K562 (cell line): ENCODE data around the gene TMC1. TPM values are rescaled to one million over a fixed set of nuclear protein-coding genes. Genes with fewer than 3 reads are reported as not detected.

ENCODE experiments used
- ATAC-seq: fragments of 200-7000 bp; cut with Tn5 transposase; 3 replicates; pipeline ENCODE4 v1.9.1; 2020; ENCODE audit warnings: moderate library complexity
- BruUV-seq: library from RNA; stranded (reverse); fragments of 400-500 nt; replicated peaks from 2 replicates; lab custom pipeline; 2021; lab: Mats Ljungman, UMichigan
- CTCF ChIA-PET: fragments of 300-600 bp; formaldehyde crosslinking; extraction: SDS; loops from one replicate; lab custom pipeline; 2021; ENCODE audit warnings: low intra/inter-chr PET ratio; lab: Yijun Ruan, JAX
- POLR2A ChIA-PET: fragments of 300-600, 350-650 bp; sonication (Branson Sonifier 250); formaldehyde crosslinking; extraction: SDS; loops from one replicate; lab custom pipeline; 2021; ENCODE audit warnings: antibody characterized with exemption, inconsistent platforms; lab: Yijun Ruan, JAX
- DNase-seq, 4 experiments: peaks; one replicate each; pipeline versions ENCODE4 v3.0.0 to v3.0.0-alpha.2; 2011 to 2018; ENCODE audit warnings: low spot score in 3 of 4, mixed read lengths in 3 of 4; ENCODE audit errors: extremely low read depth in 1 of 4
- FAIRE-seq: peaks from 2 replicates; lab custom pipeline; 2011; peaks lifted over from hg19 to GRCh38; lab: Jason Lieb, UNC
- H2AFZ ChIP-seq: 2 replicates; pipeline ENCODE4 v1.6.0; 2011; ENCODE audit warnings: low read depth, low read length, control low read depth, inconsistent platforms
- H3K27ac ChIP-seq: fragments of 200-600 bp; 3 replicates; pipeline ENCODE4 v1.8.0; 2011; ENCODE audit warnings: low read depth, mild to moderate bottlenecking, control low read depth, inconsistent platforms, low read length, moderate library complexity, mixed read lengths; ENCODE audit errors: extremely low read depth
- H3K27me3 ChIP-seq, 2 experiments: fragments of 300-600 bp in 1 of 2; 2 replicates in 1 of 2; 3 replicates in 1 of 2; pipeline versions ENCODE4 v1.6.0 to v1.8.0; 2011; ENCODE audit warnings: inconsistent platforms in 2 of 2, low read length in 2 of 2, mild to moderate bottlenecking in 1 of 2, mixed read lengths in 1 of 2, moderate library complexity in 1 of 2; ENCODE audit not compliant: control insufficient read depth in 2 of 2, insufficient read depth in 2 of 2
- H3K36me3 ChIP-seq: fragments of 300-600 bp; 3 replicates; pipeline ENCODE4 v1.8.0; 2011; ENCODE audit warnings: mild to moderate bottlenecking, low read length, inconsistent platforms; ENCODE audit not compliant: control insufficient read depth, insufficient read depth
- H3K4me1 ChIP-seq, 2 experiments: fragments of 200-600 bp in 1 of 2; replicated peaks in 1 of 2; 2 replicates in 1 of 2; 3 replicates in 1 of 2; pipeline versions ENCODE4 v1.5.1 to v1.8.0; 2011; ENCODE audit warnings: inconsistent platforms in 2 of 2, low read length in 2 of 2, mild to moderate bottlenecking in 1 of 2, mixed read lengths in 1 of 2, moderate library complexity in 1 of 2; ENCODE audit not compliant: control insufficient read depth in 2 of 2, insufficient read depth in 2 of 2
- H3K4me2 ChIP-seq: 2 replicates; pipeline ENCODE4 v1.6.1; 2011; ENCODE audit warnings: low read length, control low read depth, inconsistent platforms, mixed read lengths; ENCODE audit not compliant: insufficient read depth
- H3K4me3 ChIP-seq: fragments of 200-600 bp; sonication (generic), shearing (Covaris generic); 2 replicates; pipeline ENCODE4 v1.5.1; 2016; ENCODE audit warnings: control low read depth, inconsistent platforms
- H3K79me2 ChIP-seq: fragments of 200-600 bp; 3 replicates; pipeline ENCODE4 v1.8.0; 2011; ENCODE audit warnings: low read length, inconsistent platforms; ENCODE audit not compliant: control insufficient read depth, insufficient read depth
- H3K9ac ChIP-seq, 2 experiments: 2 replicates each; pipeline versions ENCODE4 v1.6.0 to v1.6.1; 2011; ENCODE audit warnings: low read depth in 2 of 2, low read length in 2 of 2, control low read depth in 1 of 2, inconsistent platforms in 1 of 2, mild to moderate bottlenecking in 1 of 2, mixed read lengths in 1 of 2; ENCODE audit not compliant: insufficient read depth in 1 of 2
- H3K9me1 ChIP-seq: one replicate; pipeline ENCODE4 v1.6.0; 2011; ENCODE audit warnings: inconsistent platforms, mild to moderate bottlenecking, low read length, moderate library complexity; ENCODE audit not compliant: control insufficient read depth, insufficient read depth
- H3K9me3 ChIP-seq: replicated peaks from 2 replicates; pipeline ENCODE4 v1.5.1; 2011; ENCODE audit warnings: low read depth, low read length, inconsistent platforms; ENCODE audit not compliant: control insufficient read depth, insufficient read depth
- H4K20me1 ChIP-seq: replicated peaks from 2 replicates; pipeline ENCODE4 v1.6.1; 2011; ENCODE audit warnings: low read length, inconsistent platforms, mixed read lengths; ENCODE audit not compliant: control insufficient read depth, insufficient read depth
- CCAR2 ChIP-seq: fragments of 200-400 bp; formaldehyde crosslinking; IDR thresholded peaks from 2 replicates; pipeline ENCODE4 v1.6.1; 2017; ENCODE audit warnings: mild to moderate bottlenecking, low read depth, low read length
- HDAC8 ChIP-seq: fragments of 450-650 bp; IDR thresholded peaks from 2 replicates; pipeline ENCODE4 v1.6.1; 2016; ENCODE audit warnings: mild to moderate bottlenecking, missing genetic modification characterization, moderate library complexity, missing compliant biosample characterization
- MYBL2 ChIP-seq, 2 experiments: fragments of 450-650 bp in 1 of 2; sonication (generic) in 1 of 2; formaldehyde crosslinking in 1 of 2; IDR thresholded peaks; 2 replicates each; pipeline versions ENCODE4 v1.6.1 to v1.8.1; 2017 to 2022; ENCODE audit warnings: borderline replicate concordance in 1 of 2, inconsistent platforms in 1 of 2, low read depth in 1 of 2, mild to moderate bottlenecking in 1 of 2, missing genetic modification reagents in 1 of 2, moderate library complexity in 1 of 2
- RAD21 ChIP-seq, 2 experiments: fragments of 250-450 bp in 1 of 2; fragments of 450-650 bp in 1 of 2; sonication (Bioruptor Pico) in 1 of 2; formaldehyde crosslinking in 1 of 2; IDR thresholded peaks in 1 of 2; conservative IDR thresholded peaks in 1 of 2; 2 replicates each; pipeline versions ENCODE4 v1.4.0 to v1.8.0; 2020 to 2022; ENCODE audit warnings: mild to moderate bottlenecking in 2 of 2, moderate library complexity in 1 of 2
- SMARCA5 ChIP-seq: fragments of 450-650 bp; IDR thresholded peaks from 2 replicates; pipeline ENCODE4 v1.6.1; 2016
- SMC3 ChIP-seq: conservative IDR thresholded peaks from 2 replicates; pipeline ENCODE4 v1.6.1; 2011; ENCODE audit warnings: low read depth, low read length, improper control_type of control experiment; ENCODE audit not compliant: insufficient read depth
- WGBS: fragments of 100-300 bp; shearing (Covaris generic); methylation state at CpG from one replicate; pipeline ENCODE4 v1.1.6; 2016; ENCODE audit warnings: low coverage, mixed read lengths; ENCODE audit not compliant: insufficient coverage; ENCODE audit errors: missing lambda C conversion rate; 5-methylcytosine and 5-hydroxymethylcytosine counted together
- in situ Hi-C: fragments of 300-500 bp; cut with MboI; formaldehyde crosslinking; loops from 4 replicates; pipeline ENCODE4 v1.15.0; 2018; ENCODE audit warnings: inconsistent platforms, mixed read lengths
- intact Hi-C: fragments of 100-400 bp; cut with micrococcal nuclease; formaldehyde crosslinking; loops from 2 replicates; pipeline ENCODE4 v1.14.2; 2022
- polyA plus RNA-seq, 8 experiments: library from polyadenylated mRNA; depleted of rRNA in 4 of 8; stranded (reverse) in 5 of 8; unstranded in 3 of 8; fragments of >200 nt; fragmentation: Nextera tagmentation in 2 of 8; fragmentation: Illumina TruSeq in 1 of 8; extraction: Ambion mirVana in 2 of 8; extraction: Trizol in 1 of 8; gene quantifications; 2 replicates each; pipeline versions ENCODE4 v1.2.1 to v1.2.3, GENCODE V29; 2011 to 2014; ENCODE audit warnings: inconsistent platforms in 1 of 8, missing spikeins in 1 of 8
- total RNA-seq, 7 experiments: library from RNA; depleted of rRNA in 6 of 7; stranded (reverse); fragments of >200 nt in 6 of 7; fragmentation: Illumina TruSeq in 2 of 7; extraction: Trizol in 2 of 7; gene quantifications; 2 replicates each; pipeline versions ENCODE4 v1.2.1 to v1.2.3, GENCODE V29; 2011 to 2021; ENCODE audit warnings: low replicate concordance in 1 of 7
- TF ChIP-seq, protein P1 (sequence below), 3 experiments: IDR thresholded peaks in 2 of 3; conservative IDR thresholded peaks in 1 of 3; 2 replicates each; pipeline ENCODE4 v1.5.1; 2011 to 2012; ENCODE audit warnings: low read length in 3 of 3, mild to moderate bottlenecking in 3 of 3, control low read depth in 2 of 3, improper control_type of control experiment in 1 of 3, inconsistent platforms in 1 of 3, low read depth in 1 of 3, mixed read lengths in 1 of 3, moderate library complexity in 1 of 3; ENCODE audit not compliant: insufficient read depth in 2 of 3

TMC1 gene
- total and polyA plus RNA-seq, 9 of the 15 experiments (the other 6 are each of a cell fraction or from before 2014, with no cell fraction given): 0.10 to 0.15 TPM; not detected in 7

DNA sequence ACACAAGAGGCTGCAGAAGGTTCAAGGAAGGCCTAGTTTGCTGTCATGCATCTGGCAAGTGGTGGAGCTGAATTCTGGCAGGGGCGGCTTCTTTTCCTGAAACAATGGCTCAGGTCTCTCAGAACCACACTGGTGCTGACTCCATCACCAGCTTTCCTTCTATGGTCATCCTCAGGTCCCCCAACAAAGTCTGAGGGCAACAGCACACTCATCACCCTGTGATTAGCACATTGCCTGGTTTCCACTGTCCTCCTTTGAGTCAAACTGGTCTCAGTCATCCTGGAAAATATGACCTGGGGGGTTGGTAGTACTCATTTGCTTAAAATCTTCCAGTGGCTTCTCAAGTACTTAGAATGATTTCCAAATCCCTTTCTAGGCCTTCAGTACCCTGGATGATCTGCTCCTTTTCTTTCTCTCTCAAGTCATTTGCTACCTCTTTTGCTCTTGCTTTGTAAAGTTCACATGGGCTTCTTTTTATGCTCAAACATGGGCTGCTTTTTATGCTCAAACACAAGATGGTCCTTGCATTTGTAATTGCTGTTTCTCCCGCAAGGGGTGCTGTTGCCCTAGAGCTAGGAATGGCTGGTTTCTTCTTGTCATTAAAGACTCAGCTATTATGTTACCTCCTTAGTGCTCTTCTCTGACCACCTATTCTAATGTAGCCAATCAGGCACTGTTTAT, 286.5 kb downstream of the TMC1 start:
- intact Hi-C loops: no loop called here
- Histone ChIP-seq H3K9me3 (no peaks in the 10 kb centered on the region), H3K4me2 (no peak overlapping the region), H3K27me3 (peaks cover 0 to 2% of the 10 kb centered on the region in 2 experiments; a peak in 1 of 5 replicates), H3K9me1 (no peaks in the 10 kb centered on the region), H2AFZ (no peak overlapping the region), H3K27ac (no peak overlapping the region), H3K79me2 (no peaks in the 10 kb centered on the region), H3K4me1 (no peaks in the 10 kb centered on the region), H3K36me3 (no peaks in the 10 kb centered on the region), H3K4me3 (no peak overlapping the region), H4K20me1 (no peaks in the 10 kb centered on the region), H3K9ac (no peak overlapping the region)
- in situ Hi-C loops: no loop called here
- CTCF ChIA-PET: no interaction called here
- FAIRE-seq: peak; percentile 66
- TF ChIP-seq SMC3 (0 out of 2 replicates have a peak, but pooled peaks have one; percentile 15), RAD21 (CRISPR knock-in tag; conservative IDR thresholded peaks at IDR 0.05 in 1 of 2, IDR thresholded peaks at IDR 0.05 in 1 of 2) (peak; percentile 21 to 42; a peak in 2 of 4 replicates), CCAR2 (no peak), SMARCA5 (no peak), HDAC8 (tag) (no peak), MYBL2 (IDR thresholded peaks at IDR 0.05; ENCODE audit: low read depth) (no peak), MYBL2 (CRISPR knock-in tag; IDR thresholded peaks at IDR 0.05; ENCODE audit: borderline replicate concordance) (no peak)
- TF ChIP-seq, protein P1, sequence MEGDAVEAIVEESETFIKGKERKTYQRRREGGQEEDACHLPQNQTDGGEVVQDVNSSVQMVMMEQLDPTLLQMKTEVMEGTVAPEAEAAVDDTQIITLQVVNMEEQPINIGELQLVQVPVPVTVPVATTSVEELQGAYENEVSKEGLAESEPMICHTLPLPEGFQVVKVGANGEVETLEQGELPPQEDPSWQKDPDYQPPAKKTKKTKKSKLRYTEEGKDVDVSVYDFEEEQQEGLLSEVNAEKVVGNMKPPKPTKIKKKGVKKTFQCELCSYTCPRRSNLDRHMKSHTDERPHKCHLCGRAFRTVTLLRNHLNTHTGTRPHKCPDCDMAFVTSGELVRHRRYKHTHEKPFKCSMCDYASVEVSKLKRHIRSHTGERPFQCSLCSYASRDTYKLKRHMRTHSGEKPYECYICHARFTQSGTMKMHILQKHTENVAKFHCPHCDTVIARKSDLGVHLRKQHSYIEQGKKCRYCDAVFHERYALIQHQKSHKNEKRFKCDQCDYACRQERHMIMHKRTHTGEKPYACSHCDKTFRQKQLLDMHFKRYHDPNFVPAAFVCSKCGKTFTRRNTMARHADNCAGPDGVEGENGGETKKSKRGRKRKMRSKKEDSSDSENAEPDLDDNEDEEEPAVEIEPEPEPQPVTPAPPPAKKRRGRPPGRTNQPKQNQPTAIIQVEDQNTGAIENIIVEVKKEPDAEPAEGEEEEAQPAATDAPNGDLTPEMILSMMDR (IDR thresholded peaks at IDR 0.05 in 2 of 3, conservative IDR thresholded peaks at IDR 0.05 in 1 of 3; ENCODE audit: insufficient read depth in 2 of 3, low read depth in 1 of 3, low read length in 3 of 3): peak; percentile 52 to 72 (median 62); a peak in 5 of 6 replicates
- DNase-seq: peak; percentile 15 to 47 (median 20)
- BruUV-seq: no TSS peak
- POLR2A ChIA-PET: no interaction called here
- WGBS: 0% methylated on average over 2 of the region's 2 CpGs
- ATAC-seq: peak; percentile 78
